HepG2 (cell line): ENCODE results near the gene STX4. TPM values are rescaled to one million over a fixed set of nuclear protein-coding genes. Genes with fewer than 3 reads are reported as not detected.

Experiments used
- CC2D1A ChIP-seq: sonication (generic); formaldehyde crosslinking; IDR thresholded peaks from 2 replicates; pipeline ENCODE4 v1.8.1; 2023; ENCODE audit warnings: mild to moderate bottlenecking, missing genetic modification reagents
- FOXK1 ChIP-seq: sonication (generic); formaldehyde crosslinking; IDR thresholded peaks from 2 replicates; pipeline ENCODE4 v1.4.0; 2020; ENCODE audit warnings: low read depth, missing genetic modification reagents, borderline replicate concordance
- GATA4 ChIP-seq: sonication (generic); IDR thresholded peaks from 2 replicates; pipeline ENCODE4 v1.6.1; 2016; ENCODE audit warnings: antibody characterized with exemption, low read depth, borderline replicate concordance
- HMGXB4 ChIP-seq, 2 experiments: sonication (generic) in 1 of 2; formaldehyde crosslinking in 1 of 2; IDR thresholded peaks; 2 replicates each; pipeline versions ENCODE4 v1.4.0 to v1.6.1; 2018 to 2020; ENCODE audit warnings: missing genetic modification reagents in 2 of 2, borderline replicate concordance in 1 of 2, low read depth in 1 of 2, mild to moderate bottlenecking in 1 of 2, missing biosample characterization in 1 of 2
- JARID2 ChIP-seq: sonication (generic); formaldehyde crosslinking; IDR thresholded peaks from 2 replicates; pipeline ENCODE4 v1.8.1; 2023; ENCODE audit warnings: missing genetic modification reagents, inconsistent platforms; ENCODE audit not compliant: insufficient replicate concordance
- KDM2A ChIP-seq: sonication (generic); formaldehyde crosslinking; IDR thresholded peaks from 2 replicates; pipeline ENCODE4 v1.4.0; 2020; ENCODE audit warnings: low read depth, missing genetic modification reagents, borderline replicate concordance
- NBN ChIP-seq: fragments of 450-650 bp; conservative IDR thresholded peaks from 2 replicates; pipeline ENCODE4 v1.6.1; 2017
- RFXANK ChIP-seq: IDR thresholded peaks from 2 replicates; pipeline ENCODE4 v1.6.1; 2016
- SCMH1 ChIP-seq: sonication (generic); formaldehyde crosslinking; IDR thresholded peaks from 2 replicates; pipeline ENCODE4 v1.9.0; 2021; ENCODE audit warnings: missing genetic modification reagents, mild to moderate bottlenecking, borderline replicate concordance
- ZBTB38 ChIP-seq: sonication (generic); formaldehyde crosslinking; IDR thresholded peaks from 2 replicates; pipeline ENCODE4 v1.5.1; 2020; ENCODE audit warnings: mild to moderate bottlenecking, missing genetic modification reagents
- ZFP62 ChIP-seq: sonication (generic); formaldehyde crosslinking; IDR thresholded peaks from 2 replicates; pipeline ENCODE4 v1.4.0; 2020; ENCODE audit warnings: missing genetic modification reagents
- ZNF431 ChIP-seq: sonication (generic); formaldehyde crosslinking; IDR thresholded peaks from 2 replicates; pipeline ENCODE4 v1.9.0; 2022; ENCODE audit warnings: missing genetic modification reagents, low read depth, mild to moderate bottlenecking, borderline replicate concordance
- ZNF550 ChIP-seq: sonication (generic); formaldehyde crosslinking; IDR thresholded peaks from 2 replicates; pipeline ENCODE4 v1.4.0; 2020; ENCODE audit warnings: mild to moderate bottlenecking, missing genetic modification reagents, borderline replicate concordance
- ZNF580 ChIP-seq: IDR thresholded peaks from 2 replicates; pipeline ENCODE4 v1.6.1; 2016; ENCODE audit warnings: low read depth, borderline replicate concordance
- ZNF639 ChIP-seq: conservative IDR thresholded peaks from 2 replicates; pipeline ENCODE4 v1.6.1; 2018; ENCODE audit warnings: missing genetic modification reagents
- ZNF7 ChIP-seq: IDR thresholded peaks from 2 replicates; pipeline ENCODE4 v1.6.1; 2016; ENCODE audit warnings: missing biosample characterization, missing genetic modification reagents
- ZNF713 ChIP-seq: sonication (generic); formaldehyde crosslinking; IDR thresholded peaks from 2 replicates; pipeline ENCODE4 v1.4.0; 2020; ENCODE audit warnings: mild to moderate bottlenecking, missing genetic modification reagents
- ZNF773 ChIP-seq: sonication (generic); formaldehyde crosslinking; IDR thresholded peaks from 2 replicates; pipeline ENCODE4 v1.4.0; 2020; ENCODE audit warnings: missing genetic modification reagents, borderline replicate concordance
- polyA plus RNA-seq, 8 experiments: library from polyadenylated mRNA; depleted of rRNA in 3 of 8; stranded (reverse) in 7 of 8; unstranded in 1 of 8; fragments of >200 nt; fragmentation: Illumina TruSeq in 4 of 8; extraction: Trizol in 4 of 8; gene quantifications; 2 replicates each; pipeline versions ENCODE4 v1.2.1 to v1.2.3, GENCODE V29; 2011 to 2016; ENCODE audit warnings: low read depth in 4 of 8, missing spikeins in 1 of 8, mixed read lengths in 1 of 8; ENCODE audit not compliant: insufficient read depth in 1 of 8
- total RNA-seq, 5 experiments: library from RNA; depleted of rRNA; stranded (reverse); fragments of >200 nt; fragmentation: Illumina TruSeq; extraction: Trizol; gene quantifications; 2 replicates each; pipeline ENCODE4 v1.2.3, GENCODE V29; 2016; ENCODE audit warnings: low read depth in 1 of 5
- TF ChIP-seq, protein P1 (sequence below): sonication (generic); formaldehyde crosslinking; IDR thresholded peaks from 2 replicates; pipeline ENCODE4 v1.4.0; 2020; ENCODE audit warnings: missing genetic modification reagents
- TF ChIP-seq, protein P2 (sequence below): sonication (generic); formaldehyde crosslinking; IDR thresholded peaks from 2 replicates; pipeline ENCODE4 v1.4.0; 2020; ENCODE audit warnings: missing genetic modification reagents

STX4 gene
- total and polyA plus RNA-seq, 2 of the 13 experiments (the other 11 are each of a cell fraction or from before 2014, with no cell fraction given), result 29.2 to 34.6 TPM

- TF ChIP-seq HMGXB4 (CRISPR knock-in tag; IDR thresholded peaks at IDR 0.05; ENCODE audit: borderline replicate concordance in 1 of 2, low read depth in 1 of 2) (no peak), ZNF713 (CRISPR knock-in tag) (no peak), GATA4 (no peak; the same call in 1 of the 2 replicates), KDM2A (peak; percentile 32; the same call in 1 of the 2 replicates), RFXANK (CRISPR knock-in tag) (no peak), JARID2 (no peak), FOXK1 (CRISPR knock-in tag) (no peak), ZNF550 (CRISPR knock-in tag) (no peak), SCMH1 (CRISPR knock-in tag) (no peak), NBN (no peak), ZNF580 (CRISPR knock-in tag) (peak; percentile 60; the same call in 1 of the 2 replicates), CC2D1A (no peak), ZNF639 (CRISPR knock-in tag) (no peak), ZNF431 (CRISPR knock-in tag) (no peak), ZNF7 (CRISPR knock-in tag) (no peak), ZBTB38 (CRISPR knock-in tag) (no peak; the same call in 1 of the 2 replicates), ZFP62 (CRISPR knock-in tag) (no peak), ZNF773 (CRISPR knock-in tag) (no peak)
- TF ChIP-seq, protein P1, sequence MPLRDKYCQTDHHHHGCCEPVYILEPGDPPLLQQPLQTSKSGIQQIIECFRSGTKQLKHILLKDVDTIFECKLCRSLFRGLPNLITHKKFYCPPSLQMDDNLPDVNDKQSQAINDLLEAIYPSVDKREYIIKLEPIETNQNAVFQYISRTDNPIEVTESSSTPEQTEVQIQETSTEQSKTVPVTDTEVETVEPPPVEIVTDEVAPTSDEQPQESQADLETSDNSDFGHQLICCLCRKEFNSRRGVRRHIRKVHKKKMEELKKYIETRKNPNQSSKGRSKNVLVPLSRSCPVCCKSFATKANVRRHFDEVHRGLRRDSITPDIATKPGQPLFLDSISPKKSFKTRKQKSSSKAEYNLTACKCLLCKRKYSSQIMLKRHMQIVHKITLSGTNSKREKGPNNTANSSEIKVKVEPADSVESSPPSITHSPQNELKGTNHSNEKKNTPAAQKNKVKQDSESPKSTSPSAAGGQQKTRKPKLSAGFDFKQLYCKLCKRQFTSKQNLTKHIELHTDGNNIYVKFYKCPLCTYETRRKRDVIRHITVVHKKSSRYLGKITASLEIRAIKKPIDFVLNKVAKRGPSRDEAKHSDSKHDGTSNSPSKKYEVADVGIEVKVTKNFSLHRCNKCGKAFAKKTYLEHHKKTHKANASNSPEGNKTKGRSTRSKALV (CRISPR knock-in tag), result no peak
- TF ChIP-seq, protein P2, sequence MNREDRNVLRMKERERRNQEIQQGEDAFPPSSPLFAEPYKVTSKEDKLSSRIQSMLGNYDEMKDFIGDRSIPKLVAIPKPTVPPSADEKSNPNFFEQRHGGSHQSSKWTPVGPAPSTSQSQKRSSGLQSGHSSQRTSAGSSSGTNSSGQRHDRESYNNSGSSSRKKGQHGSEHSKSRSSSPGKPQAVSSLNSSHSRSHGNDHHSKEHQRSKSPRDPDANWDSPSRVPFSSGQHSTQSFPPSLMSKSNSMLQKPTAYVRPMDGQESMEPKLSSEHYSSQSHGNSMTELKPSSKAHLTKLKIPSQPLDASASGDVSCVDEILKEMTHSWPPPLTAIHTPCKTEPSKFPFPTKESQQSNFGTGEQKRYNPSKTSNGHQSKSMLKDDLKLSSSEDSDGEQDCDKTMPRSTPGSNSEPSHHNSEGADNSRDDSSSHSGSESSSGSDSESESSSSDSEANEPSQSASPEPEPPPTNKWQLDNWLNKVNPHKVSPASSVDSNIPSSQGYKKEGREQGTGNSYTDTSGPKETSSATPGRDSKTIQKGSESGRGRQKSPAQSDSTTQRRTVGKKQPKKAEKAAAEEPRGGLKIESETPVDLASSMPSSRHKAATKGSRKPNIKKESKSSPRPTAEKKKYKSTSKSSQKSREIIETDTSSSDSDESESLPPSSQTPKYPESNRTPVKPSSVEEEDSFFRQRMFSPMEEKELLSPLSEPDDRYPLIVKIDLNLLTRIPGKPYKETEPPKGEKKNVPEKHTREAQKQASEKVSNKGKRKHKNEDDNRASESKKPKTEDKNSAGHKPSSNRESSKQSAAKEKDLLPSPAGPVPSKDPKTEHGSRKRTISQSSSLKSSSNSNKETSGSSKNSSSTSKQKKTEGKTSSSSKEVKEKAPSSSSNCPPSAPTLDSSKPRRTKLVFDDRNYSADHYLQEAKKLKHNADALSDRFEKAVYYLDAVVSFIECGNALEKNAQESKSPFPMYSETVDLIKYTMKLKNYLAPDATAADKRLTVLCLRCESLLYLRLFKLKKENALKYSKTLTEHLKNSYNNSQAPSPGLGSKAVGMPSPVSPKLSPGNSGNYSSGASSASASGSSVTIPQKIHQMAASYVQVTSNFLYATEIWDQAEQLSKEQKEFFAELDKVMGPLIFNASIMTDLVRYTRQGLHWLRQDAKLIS (CRISPR knock-in tag), result no peak
These were observed 36.9 kb upstream of the STX4 start (continued) for GRCh38 chr16:30996324-30996984.
